Fibroblast of mammary gland (primary cell): Measurements from ENCODE around the gene HOXD3.

Experiments
- DNase-seq: peaks from one replicate; pipeline ENCODE4 v3.0.0-alpha.2; 2010; ENCODE audit warnings: low read depth
- H3K4me3 ChIP-seq: 2 replicates; pipeline ENCODE4 v1.5.1; 2011; ENCODE audit warnings: low read depth, mild to moderate bottlenecking, low read length, moderate library complexity; ENCODE audit not compliant: control insufficient read depth
- TF ChIP-seq, protein P1 (sequence below): conservative IDR thresholded peaks from 2 replicates; pipeline ENCODE4 v1.5.1; 2011; ENCODE audit warnings: low read depth, low read length, inconsistent platforms; ENCODE audit not compliant: control insufficient read depth, insufficient read depth

HOXD3 gene

DNA sequence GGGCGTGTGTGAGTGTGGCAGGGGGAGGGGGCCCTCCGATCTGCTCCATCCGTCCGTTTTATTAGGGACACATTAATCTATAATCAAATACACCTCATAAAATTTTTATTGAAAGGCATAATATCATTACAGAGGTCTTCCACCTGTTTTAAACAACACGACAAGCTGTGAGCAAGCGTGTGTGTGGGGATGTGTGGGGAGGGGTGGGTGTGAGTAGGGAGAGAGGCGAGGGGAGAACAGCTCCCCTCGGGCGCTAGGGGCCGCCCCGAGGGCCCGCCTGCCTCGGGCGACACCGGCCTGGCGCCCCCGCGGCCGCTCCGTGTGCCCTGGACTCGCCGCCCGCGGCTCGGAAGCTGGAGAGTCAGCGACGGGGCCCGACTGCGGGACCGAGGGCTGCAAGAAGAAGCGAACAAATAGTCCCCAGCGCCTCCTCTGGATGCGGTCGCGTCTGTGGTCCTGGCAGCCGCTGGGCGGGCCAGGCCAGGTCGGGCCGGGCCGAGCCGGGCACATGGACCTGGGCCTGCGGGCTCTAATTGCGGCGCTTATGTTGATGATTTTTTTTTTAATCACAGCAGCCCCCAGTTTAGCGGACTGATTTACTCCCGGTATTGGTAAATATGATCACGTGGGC, 34.9 kb upstream of the HOXD3 start:
- TF ChIP-seq, protein P1, sequence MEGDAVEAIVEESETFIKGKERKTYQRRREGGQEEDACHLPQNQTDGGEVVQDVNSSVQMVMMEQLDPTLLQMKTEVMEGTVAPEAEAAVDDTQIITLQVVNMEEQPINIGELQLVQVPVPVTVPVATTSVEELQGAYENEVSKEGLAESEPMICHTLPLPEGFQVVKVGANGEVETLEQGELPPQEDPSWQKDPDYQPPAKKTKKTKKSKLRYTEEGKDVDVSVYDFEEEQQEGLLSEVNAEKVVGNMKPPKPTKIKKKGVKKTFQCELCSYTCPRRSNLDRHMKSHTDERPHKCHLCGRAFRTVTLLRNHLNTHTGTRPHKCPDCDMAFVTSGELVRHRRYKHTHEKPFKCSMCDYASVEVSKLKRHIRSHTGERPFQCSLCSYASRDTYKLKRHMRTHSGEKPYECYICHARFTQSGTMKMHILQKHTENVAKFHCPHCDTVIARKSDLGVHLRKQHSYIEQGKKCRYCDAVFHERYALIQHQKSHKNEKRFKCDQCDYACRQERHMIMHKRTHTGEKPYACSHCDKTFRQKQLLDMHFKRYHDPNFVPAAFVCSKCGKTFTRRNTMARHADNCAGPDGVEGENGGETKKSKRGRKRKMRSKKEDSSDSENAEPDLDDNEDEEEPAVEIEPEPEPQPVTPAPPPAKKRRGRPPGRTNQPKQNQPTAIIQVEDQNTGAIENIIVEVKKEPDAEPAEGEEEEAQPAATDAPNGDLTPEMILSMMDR: peak; percentile 0
- H3K4me3 ChIP-seq: peak overlapping the region; percentile 61
- peak; percentile 80 for DNase-seq

DNA sequence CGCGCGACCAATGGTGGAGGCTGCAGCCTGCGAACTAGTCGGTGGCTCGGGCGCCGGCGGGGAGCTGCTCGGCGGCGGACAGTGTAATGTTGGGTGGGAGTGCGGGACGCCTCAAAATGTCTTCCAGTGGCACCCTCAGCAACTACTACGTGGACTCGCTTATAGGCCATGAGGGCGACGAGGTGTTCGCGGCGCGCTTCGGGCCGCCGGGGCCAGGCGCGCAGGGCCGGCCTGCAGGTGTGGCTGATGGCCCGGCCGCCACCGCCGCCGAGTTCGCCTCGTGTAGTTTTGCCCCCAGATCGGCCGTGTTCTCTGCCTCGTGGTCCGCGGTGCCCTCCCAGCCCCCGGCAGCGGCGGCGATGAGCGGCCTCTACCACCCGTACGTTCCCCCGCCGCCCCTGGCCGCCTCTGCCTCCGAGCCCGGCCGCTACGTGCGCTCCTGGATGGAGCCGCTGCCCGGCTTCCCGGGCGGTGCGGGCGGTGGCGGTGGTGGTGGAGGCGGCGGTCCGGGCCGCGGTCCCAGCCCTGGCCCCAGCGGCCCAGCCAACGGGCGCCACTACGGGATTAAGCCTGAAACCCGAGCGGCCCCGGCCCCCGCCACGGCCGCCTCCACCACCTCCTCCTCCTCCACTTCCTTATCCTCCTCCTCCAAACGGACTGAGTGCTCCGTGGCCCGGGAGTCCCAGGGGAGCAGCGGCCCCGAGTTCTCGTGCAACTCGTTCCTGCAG, 34.3 kb upstream of the HOXD3 start, which contains the start of gene HOXD9:
Gene HOXD9, plus strand, starts transcription at position 37 of the 728 bp plus-strand sequence. Its CDS starts 50 bp downstream, at position 87.
- no peak for DNase-seq
- peak within 1 kb of the TSS; percentile 61 for H3K4me3 ChIP-seq
- TF ChIP-seq, protein P1: no peak

DNA sequence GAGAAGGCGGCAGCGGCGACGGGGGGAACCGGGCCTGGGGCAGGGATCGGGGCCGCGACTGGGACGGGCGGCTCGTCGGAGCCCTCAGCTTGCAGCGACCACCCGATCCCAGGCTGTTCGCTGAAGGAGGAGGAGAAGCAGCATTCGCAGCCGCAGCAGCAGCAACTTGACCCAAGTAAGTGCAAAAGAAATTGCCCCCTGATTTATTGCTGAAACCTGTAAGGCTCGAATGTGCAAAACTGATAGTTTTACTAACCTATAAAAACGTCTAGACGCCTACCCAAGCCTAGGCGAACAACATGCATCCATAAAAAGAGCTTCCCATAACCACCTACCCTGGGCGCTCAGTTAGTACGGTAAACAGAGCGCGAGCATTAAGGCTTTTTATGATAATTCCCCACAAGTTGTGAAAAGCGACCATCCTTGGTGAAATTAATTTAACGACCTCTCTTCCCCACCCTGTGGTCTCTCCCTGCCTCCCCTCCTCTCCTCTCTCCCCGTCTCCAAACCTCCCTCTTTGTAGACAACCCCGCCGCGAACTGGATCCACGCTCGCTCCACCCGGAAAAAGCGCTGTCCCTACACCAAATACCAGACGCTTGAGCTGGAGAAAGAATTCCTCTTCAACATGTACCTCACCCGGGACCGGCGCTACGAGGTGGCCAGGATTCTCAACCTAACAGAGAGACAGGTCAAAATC, 33.5 kb upstream of the HOXD3 start:
- DNase-seq: no peak
- H3K4me3 ChIP-seq: peak overlapping the region; percentile 61
- TF ChIP-seq, protein P1: no peak

GRCh38 chr2:176124110-176124946, 32.8 kb upstream of the HOXD3 start:
- H3K4me3 ChIP-seq: no peak overlapping the region
- TF ChIP-seq, protein P1: no peak
- no peak for DNase-seq

DNA sequence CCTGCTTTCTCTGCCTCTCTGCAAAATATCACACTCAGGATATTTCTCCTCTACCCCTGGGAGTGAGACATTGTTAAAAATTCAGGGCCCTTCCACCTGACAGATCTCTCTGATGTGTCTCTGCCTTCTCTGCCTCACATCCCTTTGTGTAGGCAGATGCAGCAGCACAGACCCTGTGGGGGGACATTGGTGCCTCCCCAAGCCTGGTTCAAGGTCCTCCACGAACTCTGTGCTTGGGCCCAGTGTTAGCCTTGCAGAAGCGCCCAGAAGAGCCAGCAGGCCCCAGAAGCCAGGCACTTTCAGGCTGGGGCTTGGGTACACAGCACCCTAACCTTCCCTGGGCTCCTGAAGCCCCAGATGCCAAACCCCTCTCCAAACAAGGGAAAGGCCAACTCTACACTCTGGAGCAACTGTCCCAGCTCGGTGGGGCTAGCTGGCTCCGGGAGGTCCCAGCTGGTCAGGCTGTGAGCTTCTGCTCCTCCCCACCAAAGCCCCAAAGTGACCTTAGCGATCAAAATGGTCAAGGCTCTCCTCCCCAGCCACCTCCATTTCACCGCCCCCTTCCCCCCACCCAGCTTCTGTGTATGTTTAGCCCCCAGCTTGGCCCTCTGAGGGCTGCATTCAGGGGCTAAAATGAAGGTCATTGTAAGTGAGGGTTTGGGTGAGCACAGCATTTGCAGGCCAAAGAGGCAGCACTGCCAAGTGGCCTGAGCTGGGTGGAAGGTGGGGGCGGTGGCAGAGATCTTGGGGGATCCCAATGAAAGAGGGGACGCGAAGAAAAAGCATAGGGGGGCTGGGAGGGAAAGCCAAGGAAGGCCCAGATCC, 31.9 kb upstream of the HOXD3 start:
- DNase-seq: no peak
- no peak overlapping the region for H3K4me3 ChIP-seq
- TF ChIP-seq, protein P1: no peak
